Mesothelial cell of epicardium (in vitro differentiated cells): ENCODE results near the gene DUSP8. TPM values are rescaled to one million over a fixed set of nuclear protein-coding genes. Genes with fewer than 3 reads are reported as not detected.
A peak's percentile ranks its signal among the peaks of the same experiment; 100 is the strongest.
"Not testable (repeated sequence)": the region's sequence is repeated elsewhere in the genome, so short reads cannot be mapped to it uniquely, and the experiment has no call there.

ENCODE experiments used
- DNase-seq, 2 experiments: peaks; one replicate each; pipeline ENCODE4 v3.0.0; 2021; ENCODE audit warnings: low spot score in 2 of 2; ENCODE audit not compliant: unreplicated experiment in 2 of 2
- H3K27ac Mint-ChIP-seq: 2 replicates; pipeline ENCODE4 v1.8.0; 2021; ENCODE audit warnings: mixed read lengths
- H3K27me3 Mint-ChIP-seq: 2 replicates; pipeline ENCODE4 v1.8.0; 2021; ENCODE audit warnings: low read depth, mixed read lengths
- H3K36me3 Mint-ChIP-seq: 2 replicates; pipeline ENCODE4 v1.8.0; 2021; ENCODE audit warnings: mixed read lengths
- H3K4me1 Mint-ChIP-seq: 2 replicates; pipeline ENCODE4 v1.8.0; 2021; ENCODE audit warnings: mixed read lengths
- H3K4me3 Mint-ChIP-seq: 2 replicates; pipeline ENCODE4 v1.8.0; 2021; ENCODE audit warnings: mild to moderate bottlenecking, moderate library complexity, mixed read lengths
- H3K9me3 Mint-ChIP-seq: 2 replicates; pipeline ENCODE4 v1.8.0; 2021; ENCODE audit warnings: mixed read lengths
- total RNA-seq: library from RNA; stranded (reverse); gene quantifications from 3 replicates; pipeline ENCODE4 v1.2.1, GENCODE V29; 2021
- TF ChIP-seq, protein P1 (sequence below): fragments of 200-600 bp; sonication (generic); IDR thresholded peaks from one replicate; pipeline ENCODE4 v1.5.0; 2021; ENCODE audit warnings: antibody characterized with exemption; ENCODE audit not compliant: unreplicated experiment

The DUSP8 gene
- total RNA-seq, 1 donor from 2014 or later, result 9.1 TPM

DNA sequence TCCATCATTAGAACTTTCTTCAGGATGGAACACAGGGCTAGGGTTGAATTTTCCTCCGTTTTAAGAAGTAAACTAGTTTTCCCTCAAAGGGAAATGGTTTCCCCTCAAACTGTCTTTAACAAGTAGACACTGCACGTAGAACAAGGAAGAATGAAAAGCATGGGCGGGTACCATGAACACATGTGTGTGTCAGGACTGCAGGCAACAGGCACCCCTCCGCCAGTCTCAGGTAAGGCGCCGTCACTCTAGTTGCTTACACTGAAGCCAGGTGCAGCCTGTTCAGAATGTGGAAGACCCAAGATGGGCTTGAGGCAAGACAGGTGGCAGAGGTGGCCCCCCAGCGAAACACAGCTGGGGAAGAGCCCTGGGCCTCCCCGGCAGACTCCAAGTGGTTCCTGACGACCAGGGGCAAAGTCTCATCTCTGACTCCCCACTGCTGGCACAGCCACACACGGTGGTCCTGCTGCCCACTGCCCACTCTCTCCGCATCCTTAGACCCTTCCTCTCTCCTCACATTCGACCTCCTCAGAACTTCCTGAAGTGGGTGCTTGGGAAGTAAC is 60.1 kb downstream of the DUSP8 start:
- H3K4me1 Mint-ChIP-seq, result peaks cover 11% of the 10 kb centered on the region
- H3K27me3 Mint-ChIP-seq, result no peaks in the 10 kb centered on the region
- H3K36me3 Mint-ChIP-seq, result no peaks in the 10 kb centered on the region
- DNase-seq, result no peak
- no peak overlapping the region for H3K4me3 Mint-ChIP-seq
- H3K9me3 Mint-ChIP-seq, result no peaks in the 10 kb centered on the region
- TF ChIP-seq, protein P1, sequence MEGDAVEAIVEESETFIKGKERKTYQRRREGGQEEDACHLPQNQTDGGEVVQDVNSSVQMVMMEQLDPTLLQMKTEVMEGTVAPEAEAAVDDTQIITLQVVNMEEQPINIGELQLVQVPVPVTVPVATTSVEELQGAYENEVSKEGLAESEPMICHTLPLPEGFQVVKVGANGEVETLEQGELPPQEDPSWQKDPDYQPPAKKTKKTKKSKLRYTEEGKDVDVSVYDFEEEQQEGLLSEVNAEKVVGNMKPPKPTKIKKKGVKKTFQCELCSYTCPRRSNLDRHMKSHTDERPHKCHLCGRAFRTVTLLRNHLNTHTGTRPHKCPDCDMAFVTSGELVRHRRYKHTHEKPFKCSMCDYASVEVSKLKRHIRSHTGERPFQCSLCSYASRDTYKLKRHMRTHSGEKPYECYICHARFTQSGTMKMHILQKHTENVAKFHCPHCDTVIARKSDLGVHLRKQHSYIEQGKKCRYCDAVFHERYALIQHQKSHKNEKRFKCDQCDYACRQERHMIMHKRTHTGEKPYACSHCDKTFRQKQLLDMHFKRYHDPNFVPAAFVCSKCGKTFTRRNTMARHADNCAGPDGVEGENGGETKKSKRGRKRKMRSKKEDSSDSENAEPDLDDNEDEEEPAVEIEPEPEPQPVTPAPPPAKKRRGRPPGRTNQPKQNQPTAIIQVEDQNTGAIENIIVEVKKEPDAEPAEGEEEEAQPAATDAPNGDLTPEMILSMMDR, result no peak
- no peak overlapping the region for H3K27ac Mint-ChIP-seq

DNA sequence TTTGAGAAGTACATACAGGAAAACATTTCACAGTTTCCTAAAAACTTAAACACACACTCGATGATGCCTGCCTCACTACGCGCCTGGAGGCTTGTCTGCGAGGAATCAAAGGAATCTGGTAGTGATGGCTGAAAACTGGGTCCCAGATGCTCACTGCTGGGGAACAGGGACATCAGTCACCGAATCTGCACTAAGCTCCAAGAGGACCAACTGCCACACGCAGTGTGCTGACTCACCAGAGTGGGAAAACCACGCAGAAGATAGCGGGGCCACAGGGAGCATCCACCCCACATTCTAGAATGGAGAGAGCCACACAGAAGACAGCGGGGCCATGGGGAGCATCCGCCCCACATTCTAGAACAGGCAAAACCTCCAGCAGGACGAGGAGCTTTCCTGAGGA is 61.1 kb downstream of the DUSP8 start:
- H3K4me1 Mint-ChIP-seq, result peaks cover 11% of the 10 kb centered on the region
- no peak overlapping the region for H3K27ac Mint-ChIP-seq
- H3K36me3 Mint-ChIP-seq, result no peaks in the 10 kb centered on the region
- no peaks in the 10 kb centered on the region for H3K27me3 Mint-ChIP-seq
- TF ChIP-seq, protein P1, result no peak
- no peak for DNase-seq
- no peaks in the 10 kb centered on the region for H3K9me3 Mint-ChIP-seq
- H3K4me3 Mint-ChIP-seq, result no peak overlapping the region

DNA sequence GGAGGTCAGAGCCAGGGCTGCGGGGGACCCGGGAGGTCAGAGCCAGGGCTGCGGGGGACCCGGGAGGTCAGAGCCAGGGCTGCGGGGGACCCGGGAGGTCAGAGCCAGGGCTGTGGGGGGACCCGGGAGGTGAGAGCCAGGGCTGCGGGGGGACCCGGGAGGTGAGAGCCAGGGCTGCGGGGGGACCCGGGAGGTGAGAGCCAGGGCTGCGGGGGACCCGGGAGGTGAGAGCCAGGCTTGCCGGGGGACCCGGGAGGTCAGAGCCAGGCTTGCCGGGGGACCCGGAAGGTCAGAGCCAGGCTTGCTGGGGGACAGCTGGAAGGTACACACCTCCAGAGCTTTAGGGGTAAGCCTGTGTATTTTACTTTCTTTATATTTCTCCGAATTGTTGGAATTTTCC is 61.7 kb downstream of the DUSP8 start:
- H3K4me1 Mint-ChIP-seq, result peaks cover 10% of the 10 kb centered on the region
- not testable (repeated sequence) for H3K27ac Mint-ChIP-seq, DNase-seq, H3K9me3 Mint-ChIP-seq, H3K36me3 Mint-ChIP-seq, H3K4me3 Mint-ChIP-seq, H3K27me3 Mint-ChIP-seq

- TF ChIP-seq, protein P1, result no peak
- no peak for DNase-seq
- H3K4me1 Mint-ChIP-seq, result peaks cover 9% of the 10 kb centered on the region
- H3K4me3 Mint-ChIP-seq, result no peak overlapping the region
- no peaks in the 10 kb centered on the region for H3K9me3 Mint-ChIP-seq
- peak overlapping the region; percentile 58 for H3K27ac Mint-ChIP-seq
- H3K27me3 Mint-ChIP-seq, result no peaks in the 10 kb centered on the region
- H3K36me3 Mint-ChIP-seq, result no peaks in the 10 kb centered on the region
Observed at GRCh38 chr11:1509626-1510255, 62.3 kb downstream of the DUSP8 start.

- Mint-ChIP-seq H3K27ac (peak overlapping the region; percentile 69), H3K4me1 (peaks cover 9% of the 10 kb centered on the region), H3K9me3 (no peaks in the 10 kb centered on the region), H3K4me3 (no peak overlapping the region), H3K27me3 (no peaks in the 10 kb centered on the region), H3K36me3 (no peaks in the 10 kb centered on the region)
- no peak for DNase-seq
- TF ChIP-seq, protein P1, result no peak
Observed at GRCh38 chr11:1508986-1509385, 63.1 kb downstream of the DUSP8 start.

DNA sequence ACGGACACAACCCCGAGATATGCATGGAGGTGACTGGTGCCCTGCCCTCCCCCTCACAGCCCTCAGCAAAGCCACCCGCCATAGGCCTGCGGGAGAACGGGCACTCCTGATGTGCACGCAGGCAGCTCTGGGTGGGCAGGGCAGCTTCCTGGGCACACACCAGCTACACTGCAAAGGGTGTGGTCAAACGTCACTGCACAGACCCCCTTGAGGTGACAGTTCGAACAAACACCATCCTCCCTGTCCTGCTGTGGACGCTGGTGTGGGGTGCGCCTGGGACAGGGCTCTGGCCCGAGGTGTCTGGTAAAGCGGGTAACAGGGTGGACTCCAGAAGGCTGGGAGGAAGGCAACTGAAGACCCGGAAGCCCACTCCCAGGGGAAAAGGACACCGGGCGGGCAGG is 63.6 kb downstream of the DUSP8 start:
- peak overlapping the region; percentile 69 for H3K27ac Mint-ChIP-seq
- H3K27me3 Mint-ChIP-seq, result no peaks in the 10 kb centered on the region
- H3K4me1 Mint-ChIP-seq, result peaks cover 9% of the 10 kb centered on the region
- no peaks in the 10 kb centered on the region for H3K9me3 Mint-ChIP-seq
- DNase-seq, result no peak
- no peaks in the 10 kb centered on the region for H3K36me3 Mint-ChIP-seq
- H3K4me3 Mint-ChIP-seq, result no peak overlapping the region
- TF ChIP-seq, protein P1, result no peak
